ENCODE measurements around the gene GLIS1.

GLIS1 gene

GRCh38 chr1:53535226-53535625 lies 203.7 kb downstream of the GLIS1 start:
- FAIRE-seq (no peak), DNase-seq (ENCODE audit: low spot score) (no peak)

- DNase-seq (ENCODE audit: low spot score), result no peak
- no peak for FAIRE-seq
These were observed 206.1 kb downstream of the GLIS1 start for GRCh38 chr1:53532912-53533311.

DNA sequence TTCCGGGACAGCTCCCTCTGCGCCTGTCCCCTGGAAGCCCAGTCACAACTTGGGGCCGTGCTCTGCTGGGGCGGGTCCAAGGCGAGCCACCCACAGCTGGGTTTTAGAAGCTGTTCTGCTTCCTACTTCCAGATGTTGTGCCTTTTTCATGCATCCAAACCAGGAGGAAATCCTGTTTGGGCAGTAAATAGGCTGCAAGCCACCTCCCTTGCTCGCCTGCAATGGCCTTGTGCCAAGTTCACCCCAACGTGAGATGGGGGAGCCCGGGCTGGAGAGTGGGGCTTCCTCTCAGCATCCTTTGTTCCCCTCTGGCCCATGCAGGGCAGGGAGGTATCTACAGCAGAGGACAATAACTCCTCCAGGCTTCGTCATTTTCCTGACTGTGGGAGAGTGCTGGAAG lies 206.6 kb downstream of the GLIS1 start:
- DNase-seq (ENCODE audit: low spot score) (no peak), FAIRE-seq (no peak)

DNA sequence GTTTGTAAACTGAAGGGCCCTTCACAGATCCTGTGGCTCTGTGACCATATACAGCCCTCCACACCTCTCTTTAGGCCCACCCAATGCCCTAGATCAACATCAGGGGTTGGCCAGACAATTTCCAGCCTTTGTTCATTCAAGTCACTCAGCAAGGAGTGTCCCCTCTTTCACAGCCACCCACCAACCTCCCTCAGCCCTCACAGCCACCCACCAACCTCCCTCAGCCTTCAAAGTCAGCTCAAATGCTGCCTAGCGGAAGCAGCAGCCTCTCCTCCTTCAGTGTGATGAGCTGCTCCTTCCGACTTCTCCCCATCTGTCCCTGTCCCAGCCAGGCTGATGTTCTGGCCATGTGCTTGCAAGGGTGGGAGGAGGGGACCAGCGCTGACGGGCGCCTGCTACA lies 208.4 kb downstream of the GLIS1 start:
- FAIRE-seq (no peak), DNase-seq (ENCODE audit: low spot score) (no peak)

GRCh38 chr1:53529555-53529954 lies 209.4 kb downstream of the GLIS1 start:
- DNase-seq (ENCODE audit: low spot score) (no peak), FAIRE-seq (no peak)

- DNase-seq (ENCODE audit: low spot score) (no peak), FAIRE-seq (no peak)
These were observed 211.6 kb downstream of the GLIS1 start for GRCh38 chr1:53527368-53527767.

- DNase-seq (ENCODE audit: low spot score) (no peak), FAIRE-seq (no peak)
These were observed 212.4 kb downstream of the GLIS1 start for GRCh38 chr1:53526451-53527101.

DNA sequence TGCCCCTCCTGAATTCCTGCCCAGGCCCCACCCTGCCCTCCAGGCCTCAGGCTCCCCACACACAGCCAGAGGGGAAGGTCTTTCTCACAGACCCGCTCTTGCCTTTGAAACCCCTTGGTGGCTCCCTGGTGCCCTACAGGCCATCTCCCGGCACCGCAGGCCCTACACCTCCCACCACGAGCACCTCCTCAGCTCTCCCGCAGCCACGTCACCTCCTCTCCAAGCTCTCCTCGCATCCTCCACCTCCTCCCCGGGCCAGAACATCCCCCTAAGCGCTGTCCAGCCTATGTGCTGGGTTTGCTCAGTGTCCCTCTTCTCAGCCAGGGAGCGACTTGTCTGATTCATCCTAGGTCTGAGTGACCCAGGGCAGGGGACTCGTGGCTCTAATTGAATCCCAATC lies 213.4 kb downstream of the GLIS1 start:
- DNase-seq (ENCODE audit: low spot score), result no peak
- no peak for FAIRE-seq

GRCh38 chr1:53524428-53525375 lies 214.3 kb downstream of the GLIS1 start:
- no peak for FAIRE-seq
- DNase-seq (ENCODE audit: low spot score), result no peak

DNA sequence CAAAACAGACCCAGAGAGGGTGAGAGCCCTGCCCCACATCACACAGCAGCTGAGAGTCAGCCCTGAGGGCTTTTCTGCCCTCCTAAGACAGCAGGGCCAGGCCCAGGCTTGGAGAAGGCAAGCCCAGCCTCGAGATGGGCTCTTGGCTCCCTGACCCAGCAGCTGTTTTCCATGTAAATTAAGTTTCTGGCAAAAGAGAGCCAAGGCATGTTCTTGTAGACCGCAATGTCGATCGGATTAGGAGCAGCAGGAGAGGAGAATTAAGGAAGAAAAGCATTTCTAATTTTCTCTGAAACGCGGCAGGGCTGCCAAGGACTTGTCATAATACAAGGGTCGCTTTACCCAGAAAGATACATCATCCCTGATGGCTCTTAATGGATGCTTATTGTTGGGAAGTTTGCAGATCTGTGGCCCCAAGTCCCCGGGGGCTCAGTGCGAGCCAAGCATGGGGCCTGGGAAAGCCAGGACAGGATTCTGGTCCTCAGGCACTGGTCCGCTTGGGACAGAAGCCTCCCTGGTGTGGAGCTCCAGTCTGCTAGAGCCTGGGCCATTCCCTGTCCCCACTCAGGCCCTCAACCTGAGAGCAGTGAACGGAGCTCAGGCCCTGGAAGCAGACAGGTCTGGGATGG lies 216.9 kb downstream of the GLIS1 start:
- no peak for FAIRE-seq

GRCh38 chr1:53520481-53520880 lies 218.5 kb downstream of the GLIS1 start:
- no peak for DNase-seq (ENCODE audit: low spot score)
- FAIRE-seq, result no peak

More for the DNA sequence above, 216.9 kb downstream of the GLIS1 start:
- DNase-seq (ENCODE audit: low spot score), result no peak

GRCh38 chr1:53519421-53519820 lies 219.5 kb downstream of the GLIS1 start:
- FAIRE-seq (no peak), DNase-seq (ENCODE audit: low spot score) (no peak)

DNA sequence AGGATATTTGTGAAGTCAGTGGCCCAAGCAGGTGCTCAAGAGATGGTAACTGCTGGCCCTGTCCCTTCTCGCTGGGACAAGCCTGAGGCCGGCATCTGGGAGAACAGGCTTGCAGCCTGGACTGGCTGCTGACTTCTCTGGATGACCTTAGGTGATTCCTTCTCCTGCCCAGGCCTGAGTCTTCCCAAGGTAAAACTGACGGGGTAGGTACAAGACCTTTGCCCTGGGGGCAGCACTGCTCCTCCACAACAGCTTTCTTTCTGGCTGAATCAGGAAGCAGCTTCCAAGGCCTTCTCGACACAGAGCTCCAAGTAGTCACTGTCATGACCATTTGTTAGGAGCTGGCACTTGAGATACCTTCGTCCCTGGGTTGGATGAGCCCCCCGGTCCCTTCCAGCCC lies 220.2 kb downstream of the GLIS1 start:
- DNase-seq (ENCODE audit: low spot score), result no peak
- no peak for FAIRE-seq

DNA sequence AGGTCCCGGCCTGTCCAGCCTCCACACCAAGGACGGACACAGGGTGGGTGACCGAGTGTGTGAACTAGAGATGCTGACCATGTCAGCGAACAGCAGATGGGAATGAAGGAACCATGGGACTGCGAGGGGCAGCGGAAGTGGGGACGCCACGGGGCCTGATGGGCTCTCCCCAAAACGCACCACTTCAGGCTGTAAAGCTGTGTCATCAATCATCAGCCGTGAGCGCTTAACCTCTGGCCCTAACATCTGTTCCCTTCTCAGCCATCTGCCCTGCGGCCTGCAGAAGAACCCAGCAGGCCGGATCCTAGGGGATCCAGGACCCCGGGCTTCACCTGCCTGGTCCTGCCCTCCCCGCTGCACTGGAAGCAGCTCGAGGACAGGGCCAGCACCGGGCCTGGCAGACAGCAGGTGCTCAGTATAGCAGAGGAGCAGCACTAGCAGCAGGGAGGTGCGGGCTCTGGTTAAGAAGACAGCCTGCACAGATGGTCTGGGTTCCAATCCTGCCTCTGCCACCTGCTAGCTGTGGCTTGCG lies 221.1 kb downstream of the GLIS1 start:
- FAIRE-seq (no peak), DNase-seq (ENCODE audit: low spot score) (no peak)

GRCh38 chr1:53517109-53517508 lies 221.9 kb downstream of the GLIS1 start:
- no peak for DNase-seq (ENCODE audit: low spot score)
- no peak for FAIRE-seq

DNA sequence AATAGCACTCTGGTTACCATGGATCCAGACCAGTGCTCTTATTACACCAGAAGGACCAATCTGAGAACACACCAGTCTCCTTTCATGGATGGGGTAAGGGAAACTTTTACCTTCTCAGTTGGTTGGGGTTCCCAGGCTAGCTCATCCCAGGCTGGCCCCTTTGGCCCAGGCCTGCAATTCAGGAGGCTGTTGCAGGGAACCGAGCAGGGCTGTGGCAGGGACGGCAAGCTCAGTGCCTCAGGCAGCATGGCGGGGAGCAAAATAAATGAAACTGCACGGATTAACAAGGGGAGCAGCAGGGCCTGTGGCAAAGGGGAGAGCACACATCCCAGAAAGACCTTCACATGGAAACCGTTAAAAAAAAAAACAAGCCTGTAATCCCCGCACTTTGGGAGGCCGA lies 222.8 kb downstream of the GLIS1 start:
- FAIRE-seq (no peak), DNase-seq (ENCODE audit: low spot score) (no peak)

DNA sequence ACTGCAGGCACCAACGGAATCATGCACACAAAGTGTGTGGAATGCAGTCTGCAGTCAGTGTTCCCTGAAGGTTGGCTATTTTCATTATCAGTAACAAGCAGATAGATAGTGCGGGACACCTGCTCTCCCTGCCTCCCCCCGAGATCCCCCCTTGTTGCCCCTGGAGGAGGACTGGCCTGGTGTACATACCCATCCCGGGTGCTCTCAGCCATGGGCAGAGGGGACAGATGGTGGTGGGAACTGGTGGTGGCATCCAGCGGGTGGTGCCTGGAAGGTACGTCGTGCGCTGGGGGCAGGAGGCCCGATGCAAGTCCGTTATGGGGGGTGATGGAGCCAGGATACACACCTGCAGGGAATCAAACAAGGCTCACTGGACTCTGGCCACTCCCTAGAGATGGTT lies 224.5 kb downstream of the GLIS1 start:
- DNase-seq (ENCODE audit: low spot score), result no peak
- FAIRE-seq, result no peak

DNA sequence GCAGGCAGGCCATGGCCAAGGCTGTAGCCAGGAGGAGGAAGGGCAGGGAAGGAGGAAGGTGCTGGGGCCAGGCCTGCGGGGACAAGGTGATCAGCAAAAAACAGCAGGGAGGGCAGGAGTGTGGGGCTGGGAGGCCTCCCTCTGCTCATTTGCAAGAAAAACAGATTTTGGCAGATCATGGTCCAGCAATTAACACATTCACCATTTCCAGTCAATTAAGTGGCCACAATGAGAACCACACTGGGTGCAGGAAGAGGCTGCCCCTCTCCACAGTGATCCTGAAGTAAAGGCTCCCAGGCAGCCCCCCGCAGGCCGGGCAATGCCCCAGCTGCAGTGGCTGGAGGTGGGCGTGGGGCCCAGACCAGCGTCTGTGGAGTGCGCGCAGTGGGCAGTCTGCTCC lies 225.1 kb downstream of the GLIS1 start:
- DNase-seq (ENCODE audit: low spot score) (no peak), FAIRE-seq (no peak)

- no peak for FAIRE-seq
- DNase-seq (ENCODE audit: low spot score), result no peak
These were observed 225.9 kb downstream of the GLIS1 start for GRCh38 chr1:53512807-53513755.

DNA sequence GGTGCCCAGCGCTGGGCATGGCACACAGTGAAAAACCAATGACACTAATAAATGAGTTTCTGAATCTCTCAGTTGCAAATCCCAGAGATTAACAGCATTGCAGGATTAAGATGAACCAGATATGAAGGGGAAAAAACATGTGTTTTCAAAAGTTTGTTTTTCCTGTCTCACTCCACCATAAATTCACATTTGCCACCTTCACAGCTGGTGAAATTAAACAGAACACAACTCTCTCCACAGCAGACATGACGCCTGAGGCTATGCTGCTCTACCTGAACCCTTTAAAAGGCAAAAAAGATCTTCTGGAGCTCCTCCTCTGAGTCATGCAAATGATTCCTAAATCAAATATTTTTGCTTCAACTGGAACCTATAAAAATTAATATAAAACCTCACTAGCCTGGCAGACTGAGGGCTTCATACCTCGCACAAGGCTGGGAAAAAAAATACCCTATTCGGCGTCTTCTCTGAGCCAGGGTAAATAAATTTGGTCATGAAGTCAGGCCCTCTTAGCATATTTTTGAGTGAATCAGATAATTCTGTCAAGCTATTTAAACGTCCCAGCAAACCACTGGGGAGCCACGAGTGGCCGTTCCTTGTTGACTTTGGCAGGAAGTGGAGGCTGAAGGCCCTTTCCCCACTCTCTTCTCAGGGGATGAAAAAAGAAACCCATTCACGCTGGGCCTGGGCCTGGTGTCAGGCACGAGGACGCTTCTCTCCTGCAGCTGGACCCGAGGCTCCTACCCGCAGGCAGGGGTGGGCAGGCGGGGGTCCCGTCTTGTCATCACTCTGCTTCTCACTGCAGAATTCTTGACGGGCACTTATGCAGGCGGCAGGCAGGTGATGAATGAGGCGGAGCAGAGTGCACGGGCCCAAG lies 226.8 kb downstream of the GLIS1 start:
- no peak for FAIRE-seq
- no peak for DNase-seq (ENCODE audit: low spot score)
